Measurements from ENCODE around the gene GRAMD4.
A peak's percentile ranks its signal among the peaks of the same experiment; 100 is the strongest.

The GRAMD4 gene

DNA sequence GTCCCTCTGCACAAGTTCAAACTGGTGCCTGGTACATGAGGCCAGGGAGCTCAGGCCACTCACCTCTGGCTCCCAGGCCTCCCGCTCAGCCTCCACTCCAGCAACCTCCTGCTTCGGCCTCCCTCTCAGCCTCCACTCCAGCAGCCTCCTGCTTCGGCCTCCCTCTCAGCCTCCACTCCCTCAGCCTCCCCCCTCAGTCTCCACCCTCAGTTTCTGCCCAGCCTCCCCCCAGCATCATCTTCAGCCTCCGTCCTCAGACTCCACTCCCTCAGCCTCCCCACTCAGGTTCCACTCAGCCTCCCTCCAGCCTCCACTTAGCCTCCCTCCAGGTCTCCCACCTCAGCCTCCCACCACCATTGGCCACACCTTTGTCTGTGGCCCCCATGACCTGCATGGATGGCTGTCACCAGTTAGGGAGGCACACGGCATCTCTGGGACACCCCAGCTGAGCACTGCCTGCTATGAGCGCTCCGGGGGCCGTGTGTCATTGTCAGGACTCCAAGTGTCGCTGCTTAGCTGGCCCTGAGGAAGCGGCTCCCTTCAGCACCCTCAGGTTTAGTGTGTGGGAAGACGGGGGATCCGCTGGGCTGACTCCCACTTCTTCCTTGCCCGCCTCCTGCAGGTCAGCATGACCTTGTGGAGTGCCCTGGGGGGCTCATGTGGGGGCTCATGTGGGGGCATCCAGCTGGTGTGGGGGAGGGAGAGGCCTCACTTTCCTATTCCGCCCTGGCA lies 39.0 kb downstream of the GRAMD4 start:
- DNase-seq, result no peak

DNA sequence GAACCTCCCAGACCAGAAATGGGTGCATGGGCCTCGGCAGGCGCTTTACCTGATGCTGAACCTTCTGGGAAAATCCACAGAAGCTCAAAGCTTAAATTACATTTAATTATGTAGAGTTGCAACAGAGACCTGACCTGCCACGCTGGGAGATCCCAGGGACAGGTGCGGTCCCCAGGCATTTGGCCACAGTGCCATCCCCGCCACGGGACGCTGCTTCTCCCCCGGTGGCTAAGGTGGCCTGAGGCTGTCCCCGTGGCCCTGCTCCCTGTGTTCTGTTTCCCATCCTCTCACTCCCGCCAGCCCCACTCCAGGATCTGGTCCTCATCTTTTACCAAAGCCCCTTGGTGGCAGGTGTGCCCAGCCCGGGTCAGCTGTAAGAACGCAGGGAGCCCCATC lies 39.6 kb downstream of the GRAMD4 start:
- no peak for DNase-seq

GRCh38 chr22:46660604-46661201 lies 40.5 kb downstream of the GRAMD4 start:
- DNase-seq, result no peak

- DNase-seq, result peak; percentile 61
These were observed 41.1 kb downstream of the GRAMD4 start for GRCh38 chr22:46661221-46661851.

GRCh38 chr22:46662226-46662625 lies 42.0 kb downstream of the GRAMD4 start:
- no peak for DNase-seq

- DNase-seq, result no peak
These were observed 42.8 kb downstream of the GRAMD4 start for GRCh38 chr22:46663001-46663400.

DNA sequence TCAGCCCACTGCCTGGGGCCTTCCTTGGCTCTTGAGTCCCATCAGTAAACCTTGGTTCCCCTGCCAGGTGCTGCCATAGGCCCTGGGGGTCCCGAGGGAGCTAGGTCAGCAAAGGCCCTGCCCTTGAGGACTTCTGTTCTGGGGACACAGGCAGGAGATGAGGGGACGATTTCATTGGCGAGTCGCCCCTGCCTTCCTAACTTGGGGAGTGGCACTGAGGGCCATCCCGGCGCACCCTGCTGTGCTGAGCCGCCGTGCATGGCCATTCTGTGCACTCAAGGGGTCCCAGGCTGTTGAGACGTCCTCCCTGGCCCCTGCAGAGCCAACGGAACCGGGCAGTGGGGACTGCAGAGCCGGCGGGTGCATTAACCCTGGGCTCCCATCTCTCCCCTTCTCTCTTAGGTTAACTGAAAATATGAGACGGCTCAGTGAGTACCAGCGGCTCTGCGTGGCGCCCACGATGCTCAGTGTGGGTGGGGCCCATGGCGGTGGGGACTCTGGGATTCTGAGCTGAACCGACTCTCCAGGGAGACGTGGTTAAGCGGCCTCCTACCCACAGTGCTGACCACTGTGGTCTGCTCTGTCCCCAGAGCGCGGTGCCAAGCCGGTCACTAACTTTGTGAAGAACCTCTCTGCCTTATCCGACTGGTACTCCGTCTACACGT lies 43.4 kb downstream of the GRAMD4 start:
- no peak for DNase-seq

DNA sequence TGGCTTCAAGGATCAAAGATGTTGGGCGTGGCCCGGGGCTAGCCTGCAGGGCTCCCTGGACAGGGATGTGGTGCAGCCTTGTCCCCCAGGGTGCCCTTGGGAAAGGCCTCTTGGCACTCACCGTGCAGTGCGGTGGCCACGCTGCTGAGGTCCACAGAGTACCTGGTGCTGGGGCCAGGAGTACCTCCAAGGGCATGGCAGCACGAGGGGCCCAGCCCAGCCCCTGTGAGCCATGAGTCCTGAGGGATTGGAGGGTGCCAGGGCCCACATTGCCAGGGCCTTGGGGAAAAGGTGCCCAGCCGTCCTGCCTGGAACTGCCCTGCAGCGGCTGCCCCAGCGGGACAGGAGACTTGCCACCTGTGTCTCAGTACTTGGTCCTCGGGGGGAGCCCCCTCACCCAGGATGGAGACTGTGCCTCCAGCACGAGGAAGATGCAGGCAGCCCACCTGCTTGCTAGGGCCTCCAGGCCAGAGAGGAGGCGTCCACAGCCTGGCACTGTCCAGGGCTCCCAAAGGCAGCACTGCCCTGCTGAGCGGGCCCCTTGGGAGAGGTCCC lies 44.2 kb downstream of the GRAMD4 start:
- DNase-seq, result no peak

DNA sequence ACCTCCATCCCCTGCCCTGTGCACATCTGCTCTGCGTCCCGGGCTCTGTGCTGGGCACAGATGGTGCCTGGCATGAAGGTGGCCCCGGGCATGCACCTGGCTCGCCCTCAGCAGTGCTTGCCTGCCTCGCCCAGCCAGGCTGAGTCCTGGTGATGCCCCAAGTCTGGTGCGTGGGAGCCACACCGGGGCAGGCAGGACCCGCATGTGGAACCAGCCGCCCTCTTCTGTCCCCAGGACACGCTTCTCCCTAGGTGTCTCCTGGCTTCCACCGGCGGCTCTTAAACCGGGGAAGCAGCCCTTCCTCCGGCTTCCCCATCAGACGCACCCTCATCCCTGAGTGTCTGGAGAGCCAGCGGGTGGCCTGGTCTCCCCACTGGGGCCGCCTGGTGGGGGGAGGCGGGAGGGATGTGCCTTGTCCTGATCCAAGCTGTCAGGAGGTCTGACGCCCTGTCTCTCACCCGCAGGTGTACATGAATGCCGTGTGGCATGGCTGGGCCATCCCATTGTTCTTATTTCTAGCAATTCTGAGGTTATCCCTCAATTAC lies 45.0 kb downstream of the GRAMD4 start:
- no peak for DNase-seq

GRCh38 chr22:46665751-46666280 lies 45.6 kb downstream of the GRAMD4 start:
- no peak for DNase-seq

DNA sequence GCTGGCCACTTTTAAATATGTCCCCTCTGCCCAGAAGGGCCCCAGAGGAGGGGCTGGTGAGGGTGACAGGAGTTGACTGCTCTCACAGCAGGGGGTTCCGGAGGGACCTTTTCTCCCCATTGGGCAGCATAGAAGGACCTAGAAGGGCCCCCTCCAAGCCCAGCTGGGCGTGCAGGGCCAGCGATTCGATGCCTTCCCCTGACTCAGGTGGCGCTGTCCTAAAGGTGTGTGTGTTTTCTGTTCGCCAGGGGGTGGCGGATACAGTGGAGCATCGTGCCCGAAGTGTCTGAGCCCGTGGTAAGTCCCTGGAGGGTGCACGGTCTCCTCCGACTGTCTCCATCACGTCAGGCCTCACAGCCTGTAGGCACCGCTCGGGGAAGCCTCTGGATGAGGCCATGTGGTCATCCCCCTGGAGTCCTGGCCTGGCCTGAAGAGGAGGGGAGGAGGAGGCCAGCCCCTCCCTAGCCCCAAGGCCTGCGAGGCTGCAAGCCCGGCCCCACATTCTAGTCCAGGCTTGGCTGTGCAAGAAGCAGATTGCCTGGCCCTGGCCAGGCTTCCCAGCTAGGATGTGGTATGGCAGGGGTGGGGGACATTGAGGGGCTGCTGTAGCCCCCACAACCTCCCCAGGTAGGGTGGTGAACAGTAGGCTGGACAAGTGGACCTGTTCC lies 46.5 kb downstream of the GRAMD4 start:
- no peak for DNase-seq

- DNase-seq, result no peak
These were observed 47.0 kb downstream of the GRAMD4 start for GRCh38 chr22:46667245-46667623.

GRCh38 chr22:46668116-46668515 lies 47.9 kb downstream of the GRAMD4 start:
- DNase-seq, result no peak

DNA sequence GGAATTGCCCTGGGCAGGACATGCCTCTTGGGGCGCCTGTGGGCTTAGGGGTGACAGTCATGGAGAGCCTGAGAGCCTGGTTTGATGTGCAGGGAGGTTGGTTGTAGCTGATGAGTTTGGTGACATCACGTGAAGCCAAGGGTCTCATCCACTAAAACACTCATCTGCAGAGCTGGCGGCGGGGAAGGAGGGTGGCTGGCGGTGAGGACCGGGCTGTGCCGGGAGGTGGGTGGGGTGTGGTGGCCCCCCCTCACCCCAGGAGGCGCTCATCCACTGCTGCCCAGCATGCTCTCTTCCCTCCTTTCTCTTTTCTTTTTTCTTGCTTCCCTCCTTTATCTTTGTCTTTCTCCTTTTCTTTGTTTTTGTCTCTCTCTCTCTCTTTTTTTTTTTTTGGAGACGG lies 49.0 kb downstream of the GRAMD4 start:
- no peak for DNase-seq

DNA sequence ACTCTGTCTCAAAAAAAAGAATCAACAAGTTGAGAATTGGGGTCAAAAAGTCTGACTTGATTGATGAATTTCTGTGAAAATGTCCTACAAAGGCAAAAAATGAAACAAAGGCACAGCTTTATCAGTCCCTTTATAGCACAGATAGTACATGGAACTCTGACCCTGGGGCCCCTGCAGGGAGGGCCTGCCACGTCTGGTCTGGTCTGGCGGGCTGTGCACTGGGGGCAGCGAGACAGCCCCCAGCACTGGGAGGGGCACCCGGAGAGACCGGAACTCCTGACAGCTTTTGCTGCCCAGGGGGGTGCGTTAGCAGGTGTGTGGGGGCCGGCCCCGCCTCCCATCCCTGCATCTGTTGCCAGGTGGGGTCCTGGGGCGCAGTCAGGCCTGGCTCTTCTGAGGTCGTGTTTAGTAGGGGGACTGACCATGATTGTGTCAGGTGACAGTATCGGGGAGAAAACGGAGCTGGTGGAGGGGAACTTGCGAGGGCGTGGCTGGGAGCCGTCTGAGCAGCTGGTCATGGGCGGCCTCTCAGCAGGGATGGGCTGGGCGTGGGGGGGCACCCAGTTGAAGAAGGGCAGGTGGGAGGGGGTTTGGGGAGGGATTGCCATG lies 51.7 kb downstream of the GRAMD4 start:
- no peak for DNase-seq

DNA sequence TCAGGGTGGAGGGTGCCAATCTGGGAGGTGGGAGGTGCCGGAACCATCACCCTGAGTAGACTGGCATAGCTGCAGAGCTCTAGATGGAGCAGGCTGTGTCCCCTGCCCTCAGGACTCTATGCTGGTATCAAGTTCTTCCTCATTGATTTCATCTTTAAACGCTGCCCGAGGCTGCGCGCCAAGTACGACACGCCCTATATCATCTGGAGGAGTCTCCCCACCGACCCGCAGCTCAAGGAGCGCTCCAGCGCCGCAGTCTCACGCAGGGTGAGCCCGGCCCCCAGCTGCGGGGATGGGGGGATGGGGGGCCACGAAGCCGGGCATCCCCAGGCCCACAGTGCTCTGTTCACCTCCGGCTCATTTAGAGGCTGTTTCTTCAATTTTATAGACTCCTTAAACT lies 52.5 kb downstream of the GRAMD4 start:
- no peak for DNase-seq

DNA sequence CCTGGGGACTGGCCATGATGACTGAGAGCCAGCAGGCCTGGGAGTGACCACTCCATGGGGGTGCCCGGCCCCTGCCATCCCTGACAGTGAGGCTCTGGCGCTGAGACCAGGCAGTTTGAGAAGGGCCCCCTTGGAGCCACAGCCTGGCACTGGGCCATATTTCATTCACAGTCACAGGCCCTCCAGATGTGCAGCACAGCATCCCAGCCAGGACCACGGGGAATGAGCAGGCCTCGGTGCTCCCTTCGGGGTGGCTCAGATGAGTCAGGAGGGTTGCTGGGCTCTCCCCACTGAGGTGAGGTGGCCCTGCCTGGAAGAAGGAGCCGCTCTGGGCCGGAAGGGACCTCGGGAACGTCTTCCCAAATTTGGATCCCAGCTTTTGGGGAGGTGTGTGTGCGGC lies 53.0 kb downstream of the GRAMD4 start:
- DNase-seq, result no peak

- no peak for DNase-seq
These were observed 53.6 kb downstream of the GRAMD4 start for GRCh38 chr22:46673662-46674236.

DNA sequence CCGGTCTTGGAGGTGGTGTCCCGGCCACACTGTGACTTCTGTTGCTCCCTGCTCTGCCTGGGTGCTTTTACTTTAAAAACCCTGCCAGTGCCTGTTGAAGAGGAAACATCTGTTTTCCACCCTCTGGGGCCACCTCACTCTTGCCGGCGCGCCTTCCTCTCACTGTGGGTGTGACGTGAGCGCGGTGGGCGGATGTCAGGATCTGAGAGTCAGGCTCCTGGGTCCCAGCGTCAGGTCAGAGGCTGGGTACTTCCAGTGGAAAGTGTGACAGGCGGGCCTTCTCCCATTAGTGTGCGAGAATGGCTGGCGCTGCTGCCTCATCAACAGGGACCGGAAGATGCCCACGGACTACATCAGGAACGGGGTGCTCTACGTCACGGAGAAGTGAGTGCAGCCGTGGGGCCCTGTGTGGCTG lies 54.2 kb downstream of the GRAMD4 start:
- DNase-seq, result peak; percentile 90

DNA sequence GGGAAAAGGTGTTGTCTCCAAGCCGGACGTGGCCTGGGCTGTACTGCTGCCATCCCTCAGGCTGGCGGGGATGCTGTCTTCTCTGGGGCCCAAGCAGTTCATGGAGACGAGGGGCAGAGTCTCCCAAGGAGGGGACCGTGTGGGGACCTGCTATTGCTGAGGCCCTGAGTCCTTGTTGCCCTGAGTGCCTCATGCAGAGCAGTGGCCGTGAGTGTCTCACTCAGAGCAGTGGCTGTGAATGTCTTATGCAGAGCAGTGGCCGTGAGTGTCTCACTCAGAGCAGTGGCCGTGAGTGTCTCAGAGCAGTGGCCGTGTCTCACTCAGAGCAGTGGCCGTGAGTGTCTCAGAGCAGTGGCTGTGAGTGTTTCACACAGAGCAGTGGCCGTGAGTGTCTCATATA lies 54.7 kb downstream of the GRAMD4 start:
- peak; percentile 12 for DNase-seq

DNA sequence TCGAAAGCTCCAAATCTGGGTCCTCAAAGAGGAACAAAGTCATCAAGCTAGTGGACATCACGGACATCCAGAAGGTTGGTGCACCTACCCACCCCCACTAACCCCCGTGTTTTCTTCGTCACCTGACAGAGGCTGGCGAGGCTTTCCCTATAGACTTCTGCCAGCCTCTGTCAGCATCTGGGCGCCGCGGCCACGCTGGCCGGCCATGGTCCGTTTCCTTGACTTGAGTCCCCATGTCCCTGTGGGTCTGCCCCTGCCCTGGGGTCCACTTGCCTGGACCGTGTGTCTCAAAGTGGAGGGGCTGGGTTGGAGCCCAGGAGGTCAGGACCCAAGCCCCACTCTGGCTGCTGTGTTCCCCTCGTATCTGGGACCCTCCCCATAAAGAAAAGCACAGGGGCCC lies 55.3 kb downstream of the GRAMD4 start:
- DNase-seq, result no peak

GRCh38 chr22:46675938-46676337 lies 55.8 kb downstream of the GRAMD4 start:
- DNase-seq, result no peak
